SJCRH30 (cell line): ENCODE data around the gene C9orf57. TPM values are rescaled to one million over a fixed set of nuclear protein-coding genes. Genes with fewer than 3 reads are reported as not detected.

Source experiments
- total RNA-seq: library from RNA; depleted of rRNA; stranded (reverse); fragments of >200 nt; shearing (Covaris generic); gene quantifications from 2 replicates; pipeline ENCODE4 v1.2.3, GENCODE V29; 2014; rRNA removed

The C9orf57 gene
- total RNA-seq, 1 experiment from 2014 or later = not detected

Other genes starting within 250 kb of the C9orf57 start
- gene ABHD17B, start 149.4 kb downstream of the C9orf57 start, total RNA-seq = 43.2 and 48.2 TPM in 2 replicates
- gene C9orf85, start 149.0 kb downstream of the C9orf57 start, total RNA-seq = 26.4 and 28.3 TPM in 2 replicates
- gene GDA, start 88.8 kb upstream of the C9orf57 start, total RNA-seq = not detected in 2 replicates